IMR-90 (cell line): ENCODE results near the gene C1QTNF12. TPM values are rescaled to one million over a fixed set of nuclear protein-coding genes. Genes with fewer than 3 reads are reported as not detected.

Source experiments
- ATAC-seq: fragments of 200-7000 bp; cut with Tn5 transposase; 2 replicates; pipeline ENCODE4 v1.9.1; 2020; ENCODE audit warnings: low read depth, mild to moderate bottlenecking, moderate library complexity
- BruUV-seq: library from RNA; stranded (reverse); fragments of 400-500 nt; replicated peaks from 2 replicates; lab custom pipeline; 2021; lab: Mats Ljungman, UMichigan
- CTCF ChIA-PET: fragments of 300-600 bp; formaldehyde crosslinking; extraction: SDS; loops from one replicate; lab custom pipeline; 2021; ENCODE audit warnings: antibody characterized with exemption; lab: Yijun Ruan, JAX
- POLR2A ChIA-PET: fragments of 300-600 bp; sonication (Branson Sonifier 250); formaldehyde crosslinking; loops from one replicate; lab custom pipeline; 2022; ENCODE audit warnings: antibody characterized with exemption; ENCODE audit not compliant: unreplicated experiment; lab: Charles Lee
- DNase-seq: peaks from one replicate; pipeline ENCODE4 v3.0.0; 2013
- H2AFZ ChIP-seq: replicated peaks from 2 replicates; pipeline ENCODE3; 2013; ENCODE audit warnings: low read length, mild to moderate bottlenecking; ENCODE audit not compliant: poor library complexity
- H2AK5ac ChIP-seq: 2 replicates; pipeline ENCODE4 v1.6.1; 2013; ENCODE audit warnings: low read depth, low read length, inconsistent platforms
- H2AK9ac ChIP-seq: replicated peaks from 2 replicates; pipeline ENCODE3; 2013; ENCODE audit warnings: mild to moderate bottlenecking, low read depth, low read length, moderate library complexity; ENCODE audit not compliant: poor library complexity
- H2BK120ac ChIP-seq: 2 replicates; pipeline ENCODE4 v1.6.1; 2013; ENCODE audit warnings: low read depth, low read length, inconsistent platforms
- H2BK15ac ChIP-seq: 3 replicates; pipeline ENCODE4 v1.6.1; 2013; ENCODE audit warnings: low read depth, low read length, inconsistent platforms
- H2BK20ac ChIP-seq: 2 replicates; pipeline ENCODE4 v1.6.1; 2013; ENCODE audit warnings: low read depth, mild to moderate bottlenecking, inconsistent platforms, low read length, moderate library complexity
- H2BK5ac ChIP-seq: 2 replicates; pipeline ENCODE4 v1.6.1; 2013; ENCODE audit warnings: mild to moderate bottlenecking, low read depth, low read length, inconsistent platforms; ENCODE audit not compliant: poor library complexity, severe bottlenecking
- H3K14ac ChIP-seq: replicated peaks from 2 replicates; pipeline ENCODE4 v1.6.1; 2013; ENCODE audit warnings: low read depth, low read length, inconsistent platforms
- H3K18ac ChIP-seq: 2 replicates; pipeline ENCODE4 v1.6.1; 2013; ENCODE audit warnings: low read depth, low read length, control low read depth
- H3K23ac ChIP-seq: 2 replicates; pipeline ENCODE4 v1.6.1; 2013; ENCODE audit warnings: low read depth, low read length, inconsistent platforms
- H3K27ac ChIP-seq: 2 replicates; pipeline ENCODE4 v1.5.1; 2013; ENCODE audit warnings: mild to moderate bottlenecking, control low read depth, low read length; ENCODE audit not compliant: insufficient read depth
- H3K27me3 ChIP-seq: 2 replicates; pipeline ENCODE4 v1.6.1; 2013; ENCODE audit warnings: low read length; ENCODE audit not compliant: control insufficient read depth, insufficient read depth
- H3K36me3 ChIP-seq: 2 replicates; pipeline ENCODE4 v1.6.1; 2013; ENCODE audit warnings: low read length, mixed read lengths; ENCODE audit not compliant: control insufficient read depth, insufficient read depth
- H3K4ac ChIP-seq: 2 replicates; pipeline ENCODE4 v1.6.1; 2013; ENCODE audit warnings: low read depth, low read length, inconsistent platforms
- H3K4me1 ChIP-seq: 2 replicates; pipeline ENCODE4 v1.6.1; 2013; ENCODE audit warnings: low read length, mixed read lengths; ENCODE audit not compliant: control insufficient read depth, insufficient read depth
- H3K4me2 ChIP-seq: 2 replicates; pipeline ENCODE4 v1.6.1; 2013; ENCODE audit warnings: low read depth, mild to moderate bottlenecking, control low read depth, low read length, moderate library complexity
- H3K4me3 ChIP-seq: 2 replicates; pipeline ENCODE4 v1.5.1; 2013; ENCODE audit warnings: low read depth, mild to moderate bottlenecking, control low read depth, low read length, moderate library complexity; ENCODE audit not compliant: insufficient read depth
- H3K56ac ChIP-seq: 2 replicates; pipeline ENCODE4 v1.6.1; 2013; ENCODE audit warnings: low read length, inconsistent platforms; ENCODE audit not compliant: insufficient read depth; ENCODE audit errors: extremely low read depth
- H3K79me1 ChIP-seq, 2 experiments: 2 replicates each; pipeline ENCODE4 v1.6.1; 2013; ENCODE audit warnings: low read length in 2 of 2, inconsistent platforms in 1 of 2, low read depth in 1 of 2
- H3K9ac ChIP-seq: 2 replicates; pipeline ENCODE4 v1.6.1; 2013; ENCODE audit warnings: low read depth, low read length, control low read depth
- H3K9me1 ChIP-seq: 2 replicates; pipeline ENCODE4 v1.6.1; 2013; ENCODE audit warnings: low read length, inconsistent platforms; ENCODE audit not compliant: insufficient read depth
- H3K9me3 ChIP-seq: 2 replicates; pipeline ENCODE4 v1.6.1; 2013; ENCODE audit warnings: low read length; ENCODE audit not compliant: control insufficient read depth, insufficient read depth
- H4K20me1 ChIP-seq: 2 replicates; pipeline ENCODE4 v1.6.1; 2013; ENCODE audit warnings: low read length, inconsistent platforms; ENCODE audit not compliant: insufficient read depth
- H4K5ac ChIP-seq: 2 replicates; pipeline ENCODE4 v1.6.1; 2013; ENCODE audit warnings: mild to moderate bottlenecking, low read depth, low read length, control low read depth
- H4K8ac ChIP-seq, 2 experiments: 2 replicates each; pipeline ENCODE4 v1.6.1; 2013; ENCODE audit warnings: low read depth in 2 of 2, low read length in 2 of 2, control low read depth in 1 of 2, inconsistent platforms in 1 of 2
- H4K91ac ChIP-seq: 2 replicates; pipeline ENCODE4 v1.6.1; 2013; ENCODE audit warnings: low read depth, low read length, inconsistent platforms; ENCODE audit not compliant: insufficient read depth
- CHD1 ChIP-seq: IDR thresholded peaks from 2 replicates; pipeline ENCODE4 v1.6.1; 2012; ENCODE audit warnings: low read depth, low read length, improper control_type of control experiment
- CTCF ChIP-seq: conservative IDR thresholded peaks from 2 replicates; pipeline ENCODE4 v1.5.1; 2012; ENCODE audit warnings: mild to moderate bottlenecking, low read depth, low read length, improper control_type of control experiment
- RAD21 ChIP-seq: IDR thresholded peaks from 2 replicates; pipeline ENCODE4 v1.6.1; 2012; ENCODE audit warnings: low read length, improper control_type of control experiment
- SMC3 ChIP-seq: fragments of 150-350 bp; IDR thresholded peaks from 2 replicates; pipeline ENCODE4 v1.6.1; 2016; ENCODE audit warnings: low read depth, mild to moderate bottlenecking, antibody characterized with exemption, low read length, moderate library complexity
- WGBS, 2 experiments: methylation state at CpG; one replicate each; pipeline versions ENCODE4 v1.1.5 to v1.1.7; 2013; ENCODE audit warnings: missing lambda C conversion rate in 2 of 2; ENCODE audit not compliant: insufficient read length in 1 of 2; ENCODE audit errors: extremely low coverage in 2 of 2; 5-methylcytosine and 5-hydroxymethylcytosine counted together
- dilution Hi-C: fragments of 300-500 bp; cut with HindIII; formaldehyde crosslinking; loops from one replicate; pipeline ENCODE4 v1.14.3; 2018; ENCODE audit warnings: low sequenced_read_pairs; ENCODE audit not compliant: unreplicated experiment
- in situ Hi-C: fragments of 300-500 bp; cut with MboI; formaldehyde crosslinking; loops from 3 replicates; pipeline ENCODE4 v1.14.3; 2019; ENCODE audit warnings: low sequenced_read_pairs, inconsistent platforms, mixed read lengths
- intact Hi-C: fragments of 100-400 bp; cut with micrococcal nuclease; formaldehyde crosslinking; loops from 2 replicates; pipeline ENCODE4 v1.10.0; 2022
- polyA plus RNA-seq, 3 experiments: library from polyadenylated mRNA; depleted of rRNA; stranded (reverse); fragments of >200 nt; gene quantifications; 2 replicates each; pipeline ENCODE4 v1.2.3, GENCODE V29; 2012; ENCODE audit warnings: low replicate concordance in 1 of 3
- total RNA-seq: library from RNA; depleted of rRNA; stranded (reverse); fragments of >200 nt; gene quantifications from 2 replicates; pipeline ENCODE4 v1.2.3, GENCODE V29; 2012

C1QTNF12 gene
- total and polyA plus RNA-seq, 2 of the 4 experiments (the other 2 are of a cell fraction): 0.36 to 1.1 TPM

GRCh38 chr1:1291548-1292441 lies 45.3 kb upstream of the C1QTNF12 start:
- BruUV-seq: no TSS peak
- Histone ChIP-seq H2BK5ac (no peak overlapping the region), H3K4ac (no peak overlapping the region), H3K36me3 (peaks cover 29% of the 10 kb centered on the region), H3K9me3 (no peaks in the 10 kb centered on the region), H2AK5ac (peak overlapping the region; percentile 51; the same call in 1 of the 2 replicates), H3K79me1 (no peaks in the 10 kb centered on the region), H3K4me3 (no peak overlapping the region), H3K14ac (no peak overlapping the region), H3K9me1 (no peaks in the 10 kb centered on the region), H4K8ac (no peak overlapping the region), H3K27ac (no peak overlapping the region), H4K91ac (no peak overlapping the region), H3K4me1 (no peaks in the 10 kb centered on the region; the same call in 1 of the 2 replicates), H3K18ac (no peak overlapping the region), H2AK9ac (peak overlapping the region; percentile 45), H2BK120ac (no peak overlapping the region), H3K4me2 (no peak overlapping the region), H3K9ac (no peak overlapping the region), H2BK15ac (no peak overlapping the region), H3K56ac (no peak overlapping the region), H3K27me3 (no peaks in the 10 kb centered on the region), H2BK20ac (no peak overlapping the region), H4K5ac (no peak overlapping the region), H4K20me1 (peaks cover 13% of the 10 kb centered on the region), H2AFZ (peak overlapping the region; percentile 13), H3K23ac (no peak overlapping the region)
- POLR2A ChIA-PET: no interaction called here
- intact Hi-C loops: no loop called here
- CTCF ChIA-PET: interaction anchor here (1.0 kb wide), 1 partner anchor 170 kb away, joined by 4 read pairs; no protein-coding TSS in a partner anchor
- dilution Hi-C loops: no loop called here
- ATAC-seq: peak; percentile 59
- DNase-seq: peak; percentile 53
- TF ChIP-seq CHD1 (no peak), SMC3 (peak; percentile 50), RAD21 (peak; percentile 59), CTCF (peak; percentile 59)
- WGBS, 2 experiments: 78% methylated on average over 16 of the region's 45 CpGs; no CpG with 5 or more reads in 1 of the 2 experiments
- in situ Hi-C loops: no loop called here
